ENCODE results near the gene CDKN2AIPNL. TPM values are rescaled to one million over a fixed set of nuclear protein-coding genes. Genes with fewer than 3 reads are reported as not detected.

The CDKN2AIPNL gene
- total and polyA plus RNA-seq, 2 of the 8 experiments (the other 6 are each of a cell fraction or from before 2014, with no cell fraction given): 40.0 to 56.3 TPM

DNA sequence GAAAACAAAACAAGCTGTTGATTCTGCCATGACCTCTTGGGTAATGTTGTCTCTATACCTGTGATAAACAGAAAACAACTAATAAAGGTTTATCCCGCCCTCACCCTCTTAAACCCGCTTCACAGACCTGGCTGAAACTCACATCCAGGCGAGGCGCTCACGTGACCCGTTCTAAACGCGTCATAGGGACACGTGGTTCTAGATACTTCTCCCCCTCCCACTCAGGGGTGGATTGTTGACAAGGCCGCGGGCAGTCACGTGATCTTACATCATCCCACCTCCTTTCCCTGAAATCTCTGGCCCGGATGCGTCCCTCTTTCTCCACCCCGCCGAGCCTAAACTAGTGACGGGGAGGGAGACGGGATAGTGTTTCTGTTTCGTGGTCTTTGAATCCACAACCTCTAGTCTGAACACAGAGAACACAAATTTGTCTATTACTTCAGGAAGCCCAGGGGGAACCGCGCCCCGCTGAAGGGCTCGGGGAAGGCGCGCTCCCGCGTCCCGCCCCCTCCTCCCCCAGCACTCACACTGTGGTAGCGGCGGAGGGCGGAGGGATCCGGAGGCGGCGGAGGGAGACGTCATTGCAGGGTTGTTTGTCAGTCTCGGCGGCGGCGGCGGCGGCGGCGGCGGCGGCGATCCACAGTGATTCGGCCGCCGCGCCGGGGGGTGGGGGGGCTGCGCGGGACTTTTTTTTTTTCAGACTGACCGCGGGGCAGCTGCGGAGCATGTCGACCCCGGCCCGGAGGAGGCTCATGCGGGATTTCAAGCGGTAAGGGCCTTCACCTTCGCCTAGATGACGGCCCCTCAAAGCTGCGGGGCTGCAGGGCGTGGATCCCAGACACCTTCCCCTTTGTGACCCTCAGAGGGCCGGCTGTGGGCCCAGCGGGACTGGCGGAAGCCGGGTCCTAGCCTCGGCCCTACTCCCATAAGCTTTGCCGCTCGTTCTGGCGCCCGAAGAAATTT is 40.5 kb downstream of the CDKN2AIPNL start, which contains the start of gene UBE2B (continued):
- TF ChIP-seq NANOG (IDR thresholded peaks at IDR 0.05; ENCODE audit: insufficient read depth, low read depth, low read length, poor library complexity, severe bottlenecking) (no peak), TBP (IDR thresholded peaks at IDR 0.05; ENCODE audit: low read depth, low read length) (peak; percentile 61), JUN (IDR thresholded peaks at IDR 0.05; ENCODE audit: low read depth, low read length) (no peak), CHD1 (IDR thresholded peaks at IDR 0.05; ENCODE audit: low read depth, low read length) (peak; percentile 93), POLR2A (IDR thresholded peaks at IDR 0.05; ENCODE audit: control extremely low read depth in 1 of 2, low read depth in 2 of 2, low read length in 2 of 2) (peak; percentile 24 to 68)
- TF ChIP-seq, protein P1, sequence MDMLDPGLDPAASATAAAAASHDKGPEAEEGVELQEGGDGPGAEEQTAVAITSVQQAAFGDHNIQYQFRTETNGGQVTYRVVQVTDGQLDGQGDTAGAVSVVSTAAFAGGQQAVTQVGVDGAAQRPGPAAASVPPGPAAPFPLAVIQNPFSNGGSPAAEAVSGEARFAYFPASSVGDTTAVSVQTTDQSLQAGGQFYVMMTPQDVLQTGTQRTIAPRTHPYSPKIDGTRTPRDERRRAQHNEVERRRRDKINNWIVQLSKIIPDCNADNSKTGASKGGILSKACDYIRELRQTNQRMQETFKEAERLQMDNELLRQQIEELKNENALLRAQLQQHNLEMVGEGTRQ (IDR thresholded peaks at IDR 0.05; ENCODE audit: low read length): peak; percentile 99
